WERI-Rb-1 (cell line): ENCODE measurements around the gene TMC6.

Experiments used
- DNase-seq: peaks from one replicate; pipeline ENCODE4 v3.0.0-alpha.2; 2020
- H3K27ac ChIP-seq: fragments of 250-450 bp; sonication (Bioruptor Pico); 2 replicates; pipeline ENCODE4 v1.5.1; 2020; ENCODE audit warnings: mild to moderate bottlenecking, moderate library complexity
- H3K27me3 ChIP-seq: fragments of 250-450 bp; sonication (Bioruptor Pico); 2 replicates; pipeline ENCODE4 v1.5.1; 2021; ENCODE audit warnings: mild to moderate bottlenecking, low read depth, moderate library complexity; ENCODE audit not compliant: insufficient read depth, severe bottlenecking
- H3K36me3 ChIP-seq: fragments of 250-450 bp; sonication (Bioruptor Pico); 2 replicates; pipeline ENCODE4 v1.5.1; 2020; ENCODE audit warnings: mild to moderate bottlenecking, moderate library complexity
- H3K4me3 ChIP-seq: 2 replicates; pipeline ENCODE4 v1.5.1; 2011; ENCODE audit warnings: low read depth, mild to moderate bottlenecking, control low read depth, low read length
- H3K9me3 ChIP-seq: fragments of 250-450 bp; sonication (Bioruptor Pico); 2 replicates; pipeline ENCODE4 v1.5.1; 2021; ENCODE audit warnings: mild to moderate bottlenecking, moderate library complexity; ENCODE audit not compliant: severe bottlenecking
- CTCF ChIP-seq: IDR thresholded peaks from 2 replicates; pipeline ENCODE4 v1.5.1; 2011; ENCODE audit warnings: low read depth, mild to moderate bottlenecking, control low read depth, inconsistent platforms, low read length

The TMC6 gene

GRCh38 chr17:78127888-78128550, 536 bp downstream of the TMC6 start:
- Histone ChIP-seq H3K36me3 (peaks cover 3% of the 10 kb centered on the region; the same call in 1 of the 2 replicates), H3K9me3 (no peaks in the 10 kb centered on the region), H3K27ac (peak overlapping the region; percentile 50), H3K27me3 (peaks cover 2% of the 10 kb centered on the region), H3K4me3 (peak overlapping the region; percentile 94)
- no peak for TF ChIP-seq CTCF
- DNase-seq = peak; percentile 68

GRCh38 chr17:78127239-78127887, 1.2 kb downstream of the TMC6 start:
- Histone ChIP-seq H3K27ac (no peak overlapping the region), H3K9me3 (no peaks in the 10 kb centered on the region), H3K4me3 (peak overlapping the region; percentile 94), H3K27me3 (peaks cover 2% of the 10 kb centered on the region), H3K36me3 (peaks cover 4% of the 10 kb centered on the region; the same call in 1 of the 2 replicates)
- no peak for DNase-seq
- TF ChIP-seq CTCF = no peak

- H3K27me3 ChIP-seq = peaks cover 2% of the 10 kb centered on the region
- no peaks in the 10 kb centered on the region for H3K9me3 ChIP-seq
- no peak overlapping the region for H3K27ac ChIP-seq
- H3K4me3 ChIP-seq = no peak overlapping the region
- peaks cover 4% of the 10 kb centered on the region; the same call in 1 of the 2 replicates for H3K36me3 ChIP-seq
- no peak for TF ChIP-seq CTCF
- no peak for DNase-seq
Measured at GRCh38 chr17:78126895-78127238, 1.7 kb downstream of the TMC6 start.

GRCh38 chr17:78125976-78126894, 2.3 kb downstream of the TMC6 start:
- Histone ChIP-seq H3K9me3 (no peaks in the 10 kb centered on the region), H3K27me3 (peaks cover 2% of the 10 kb centered on the region), H3K4me3 (no peak overlapping the region), H3K36me3 (peaks cover 4% of the 10 kb centered on the region; the same call in 1 of the 2 replicates), H3K27ac (no peak overlapping the region)
- no peak for DNase-seq
- no peak for TF ChIP-seq CTCF

- no peak for TF ChIP-seq CTCF
- no peak for DNase-seq
- Histone ChIP-seq H3K27me3 (peaks cover 2% of the 10 kb centered on the region), H3K36me3 (peaks cover 4% of the 10 kb centered on the region; the same call in 1 of the 2 replicates), H3K9me3 (no peaks in the 10 kb centered on the region), H3K4me3 (no peak overlapping the region), H3K27ac (no peak overlapping the region)
Measured at GRCh38 chr17:78125138-78125913, 3.2 kb downstream of the TMC6 start.
